ENCODE data around the gene ZC3H4. TPM values are rescaled to one million over a fixed set of nuclear protein-coding genes. Genes with fewer than 3 reads are reported as not detected.

The ZC3H4 gene
- total RNA-seq, 1 donor from 2014 or later: 22.1 TPM

- no peak for TF ChIP-seq CTCF (IDR thresholded peaks at IDR 0.05; ENCODE audit: borderline replicate concordance)
- no peak for DNase-seq
- H3K27ac ChIP-seq (replicated peaks): no peak overlapping the region
- peaks cover 9% of the 10 kb centered on the region for H3K4me1 ChIP-seq
- H3K36me3 ChIP-seq: peaks cover 87% of the 10 kb centered on the region
- H3K4me3 ChIP-seq: no peak overlapping the region
- H3K9me3 ChIP-seq (replicated peaks): no peaks in the 10 kb centered on the region
- no peaks in the 10 kb centered on the region for H3K27me3 ChIP-seq (ENCODE audit: low read depth)
- intact Hi-C loops (cut with micrococcal nuclease): loop anchor here (5.0 kb wide), 1 partner anchor 48 kb away; no protein-coding TSS in a partner anchor
Observed at GRCh38 chr19:47074621-47075020, 39.0 kb downstream of the ZC3H4 start.

GRCh38 chr19:47073574-47073973 is 40.0 kb downstream of the ZC3H4 start:
- H3K36me3 ChIP-seq: peaks cover 88% of the 10 kb centered on the region
- H3K4me1 ChIP-seq: peaks cover 7% of the 10 kb centered on the region
- intact Hi-C loops (cut with micrococcal nuclease): no loop called here
- no peak for TF ChIP-seq CTCF (IDR thresholded peaks at IDR 0.05; ENCODE audit: borderline replicate concordance)
- no peaks in the 10 kb centered on the region for H3K9me3 ChIP-seq (replicated peaks)
- no peak overlapping the region for H3K27ac ChIP-seq (replicated peaks)
- no peaks in the 10 kb centered on the region for H3K27me3 ChIP-seq (ENCODE audit: low read depth)
- H3K4me3 ChIP-seq: no peak overlapping the region
- DNase-seq: no peak

- no peak for TF ChIP-seq CTCF (IDR thresholded peaks at IDR 0.05; ENCODE audit: borderline replicate concordance)
- Histone ChIP-seq H3K4me3 (no peak overlapping the region), H3K27me3 (ENCODE audit: low read depth) (no peaks in the 10 kb centered on the region), H3K4me1 (peaks cover 7% of the 10 kb centered on the region), H3K27ac (replicated peaks) (no peak overlapping the region), H3K36me3 (peaks cover 79% of the 10 kb centered on the region), H3K9me3 (replicated peaks) (no peaks in the 10 kb centered on the region)
- no peak for DNase-seq
- intact Hi-C loops (cut with micrococcal nuclease): no loop called here
Observed at GRCh38 chr19:47072323-47072722, 41.3 kb downstream of the ZC3H4 start.

GRCh38 chr19:47071731-47072130 is 41.8 kb downstream of the ZC3H4 start:
- no peak for DNase-seq
- H3K27me3 ChIP-seq (ENCODE audit: low read depth): no peaks in the 10 kb centered on the region
- no peak overlapping the region for H3K4me3 ChIP-seq
- TF ChIP-seq CTCF (IDR thresholded peaks at IDR 0.05; ENCODE audit: borderline replicate concordance): no peak
- H3K27ac ChIP-seq (replicated peaks): no peak overlapping the region
- H3K9me3 ChIP-seq (replicated peaks): no peaks in the 10 kb centered on the region
- intact Hi-C loops (cut with micrococcal nuclease): no loop called here
- H3K36me3 ChIP-seq: peaks cover 79% of the 10 kb centered on the region
- H3K4me1 ChIP-seq: peaks cover 7% of the 10 kb centered on the region

- DNase-seq: no peak
- Histone ChIP-seq H3K36me3 (peaks cover 79% of the 10 kb centered on the region), H3K27me3 (ENCODE audit: low read depth) (no peaks in the 10 kb centered on the region), H3K4me1 (peaks cover 1% of the 10 kb centered on the region), H3K4me3 (no peak overlapping the region), H3K9me3 (replicated peaks) (no peaks in the 10 kb centered on the region), H3K27ac (replicated peaks) (no peak overlapping the region)
- no peak for TF ChIP-seq CTCF (IDR thresholded peaks at IDR 0.05; ENCODE audit: borderline replicate concordance)
- intact Hi-C loops (cut with micrococcal nuclease): no loop called here
Observed at GRCh38 chr19:47070756-47071155, 42.8 kb downstream of the ZC3H4 start.

GRCh38 chr19:47069795-47070194 is 43.8 kb downstream of the ZC3H4 start:
- peaks cover 80% of the 10 kb centered on the region for H3K36me3 ChIP-seq
- no peaks in the 10 kb centered on the region for H3K9me3 ChIP-seq (replicated peaks)
- H3K27me3 ChIP-seq (ENCODE audit: low read depth): no peaks in the 10 kb centered on the region
- no peak for TF ChIP-seq CTCF (IDR thresholded peaks at IDR 0.05; ENCODE audit: borderline replicate concordance)
- H3K4me1 ChIP-seq: no peaks in the 10 kb centered on the region
- no peak for DNase-seq
- no peak overlapping the region for H3K4me3 ChIP-seq
- no peak overlapping the region for H3K27ac ChIP-seq (replicated peaks)
- intact Hi-C loops (cut with micrococcal nuclease): no loop called here

All from left ventricle myocardium inferior (tissue), 1 donor.